Subcutaneous adipose tissue (tissue), 4 donors: ENCODE measurements around the gene ATF6. TPM values are rescaled to one million over a fixed set of nuclear protein-coding genes. Genes with fewer than 3 reads are reported as not detected.

Experiments used
- total RNA-seq, 4 donors: library from RNA; depleted of rRNA; stranded (reverse); fragments of >200 nt; gene quantifications; one replicate each; pipeline ENCODE4 v1.1.0, GENCODE V29; 2016
- TF ChIP-seq, protein P1 (sequence below): fragments of 450-650 bp; IDR thresholded peaks from one replicate; pipeline ENCODE4 v1.5.1; 2016; ENCODE audit warnings: low read depth, mild to moderate bottlenecking, control low read depth, antibody characterized with exemption, moderate library complexity

ATF6 gene
- total RNA-seq, 4 donors from 2014 or later = 22.0 to 48.9 (median 30.4) TPM

DNA sequence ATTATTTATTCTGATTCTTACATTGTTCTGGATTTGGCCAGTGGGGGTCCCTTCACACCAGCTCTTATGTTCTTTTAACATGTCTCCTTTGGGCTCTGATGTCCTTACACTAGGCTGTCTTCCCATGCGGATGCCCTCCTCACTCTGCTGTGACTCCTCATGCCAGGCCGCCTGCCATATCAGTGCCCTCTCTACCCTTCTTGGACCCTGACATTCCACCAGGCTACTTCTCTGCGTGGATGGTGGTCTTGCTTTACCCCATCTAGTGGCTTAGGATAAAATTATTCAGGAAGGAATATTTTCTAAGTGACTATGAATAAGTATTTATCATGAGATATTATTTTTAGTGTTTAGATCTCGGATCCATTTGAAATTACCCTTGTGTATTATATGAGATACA lies 21.2 kb downstream of the ATF6 start:
- TF ChIP-seq, protein P1, sequence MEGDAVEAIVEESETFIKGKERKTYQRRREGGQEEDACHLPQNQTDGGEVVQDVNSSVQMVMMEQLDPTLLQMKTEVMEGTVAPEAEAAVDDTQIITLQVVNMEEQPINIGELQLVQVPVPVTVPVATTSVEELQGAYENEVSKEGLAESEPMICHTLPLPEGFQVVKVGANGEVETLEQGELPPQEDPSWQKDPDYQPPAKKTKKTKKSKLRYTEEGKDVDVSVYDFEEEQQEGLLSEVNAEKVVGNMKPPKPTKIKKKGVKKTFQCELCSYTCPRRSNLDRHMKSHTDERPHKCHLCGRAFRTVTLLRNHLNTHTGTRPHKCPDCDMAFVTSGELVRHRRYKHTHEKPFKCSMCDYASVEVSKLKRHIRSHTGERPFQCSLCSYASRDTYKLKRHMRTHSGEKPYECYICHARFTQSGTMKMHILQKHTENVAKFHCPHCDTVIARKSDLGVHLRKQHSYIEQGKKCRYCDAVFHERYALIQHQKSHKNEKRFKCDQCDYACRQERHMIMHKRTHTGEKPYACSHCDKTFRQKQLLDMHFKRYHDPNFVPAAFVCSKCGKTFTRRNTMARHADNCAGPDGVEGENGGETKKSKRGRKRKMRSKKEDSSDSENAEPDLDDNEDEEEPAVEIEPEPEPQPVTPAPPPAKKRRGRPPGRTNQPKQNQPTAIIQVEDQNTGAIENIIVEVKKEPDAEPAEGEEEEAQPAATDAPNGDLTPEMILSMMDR = no peak

DNA sequence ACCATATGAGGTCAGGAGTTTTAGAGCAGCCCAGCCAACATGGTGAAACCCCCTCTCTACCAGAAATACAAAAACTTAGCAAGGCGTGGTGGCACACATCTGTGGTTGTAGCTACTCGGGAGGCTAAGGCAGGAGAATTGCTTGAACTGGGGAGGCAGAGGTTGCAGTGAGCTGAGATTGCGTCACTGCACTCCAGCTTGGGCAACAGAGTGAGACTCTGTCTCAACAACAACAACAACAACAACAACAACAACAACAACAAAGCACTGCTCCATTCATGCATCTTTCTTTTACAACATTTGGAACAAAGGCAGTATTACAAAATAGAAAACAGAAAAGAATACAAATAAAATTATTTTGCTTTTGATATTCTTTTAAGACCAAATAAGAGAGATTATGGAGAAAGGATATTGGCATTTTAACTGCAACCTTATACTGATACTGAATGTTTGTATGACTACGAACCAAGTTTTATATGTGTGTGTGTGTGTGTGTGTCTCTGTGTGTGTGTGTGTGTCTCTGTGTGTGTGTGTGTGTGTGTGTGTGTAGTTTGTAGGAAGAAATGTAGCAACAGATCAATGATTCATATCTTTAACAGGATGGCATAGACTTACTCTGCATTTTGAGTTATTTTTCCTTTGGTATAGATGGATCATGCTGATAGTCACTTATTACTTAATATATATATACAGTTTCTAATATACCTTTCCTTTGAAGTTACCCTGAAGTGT lies 24.6 kb downstream of the ATF6 start:
- TF ChIP-seq, protein P1 = no peak

DNA sequence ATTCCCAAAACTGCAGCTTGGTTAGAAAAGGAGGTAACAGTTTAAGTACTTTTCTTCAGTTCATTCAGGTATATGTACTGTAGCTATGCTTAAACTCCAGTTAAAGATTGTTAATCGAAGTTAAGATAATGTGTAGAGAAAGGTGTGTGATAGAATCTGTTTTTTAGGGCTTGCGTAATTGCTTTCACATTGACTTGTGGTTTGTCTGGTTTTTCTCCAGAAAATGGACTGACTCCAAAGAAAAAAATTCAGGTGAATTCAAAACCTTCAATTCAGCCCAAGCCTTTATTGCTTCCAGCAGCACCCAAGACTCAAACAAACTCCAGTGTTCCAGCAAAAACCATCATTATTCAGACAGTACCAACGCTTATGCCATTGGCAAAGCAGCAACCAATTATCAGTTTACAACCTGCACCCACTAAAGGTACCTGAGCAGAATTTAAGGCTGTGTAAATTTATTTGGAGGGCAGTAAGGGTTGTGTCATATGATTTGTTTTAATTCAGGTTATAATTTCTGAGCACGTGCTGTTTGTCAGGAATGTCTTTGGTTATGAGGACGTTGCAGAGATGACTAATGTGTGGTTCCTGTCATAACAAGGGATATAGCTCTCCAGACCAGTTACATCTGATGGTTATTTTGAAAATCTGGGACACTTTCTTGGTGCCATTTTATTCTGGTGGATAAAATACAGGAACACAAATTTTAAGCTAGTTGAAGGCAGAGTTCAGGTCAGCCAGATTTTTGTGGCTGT lies 26.0 kb downstream of the ATF6 start:
- TF ChIP-seq, protein P1 = no peak

DNA sequence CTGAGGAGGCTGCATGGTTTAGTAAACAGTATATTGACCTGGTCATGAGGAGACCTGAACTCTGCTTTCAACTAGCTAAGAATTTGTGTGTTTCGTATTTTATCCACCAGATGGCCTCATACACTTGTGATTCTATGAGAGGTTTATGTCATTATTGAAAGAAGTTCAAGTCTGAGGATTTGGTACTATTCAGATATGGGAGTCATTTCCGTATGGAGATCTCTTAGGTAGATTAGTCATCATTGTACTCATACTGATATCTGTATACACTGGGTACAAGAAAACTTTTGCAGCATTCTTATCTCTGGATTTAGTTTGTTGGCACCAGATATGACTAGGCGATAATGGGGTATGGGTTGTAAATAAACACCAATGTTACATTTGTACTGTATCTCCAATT lies 26.6 kb downstream of the ATF6 start:
- TF ChIP-seq, protein P1 = no peak

DNA sequence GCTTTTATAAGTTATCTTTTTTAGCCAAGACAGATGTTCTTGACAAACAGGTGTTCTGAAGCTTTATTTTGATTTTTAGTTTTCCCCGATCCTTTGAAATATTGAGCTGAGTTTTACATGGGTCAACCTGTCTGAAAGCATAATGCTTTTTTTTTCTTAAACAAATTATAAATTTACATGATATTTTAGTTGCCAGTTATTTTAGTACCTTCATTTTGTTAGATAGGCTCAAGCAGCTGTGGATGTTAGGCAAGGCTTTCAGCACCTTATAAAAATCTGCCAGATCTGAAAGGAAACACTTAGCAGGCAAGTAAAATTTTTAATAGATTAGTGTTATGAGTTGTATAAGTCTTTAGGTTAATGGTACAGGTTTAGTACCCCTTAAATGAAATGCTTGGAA lies 33.7 kb downstream of the ATF6 start:
- TF ChIP-seq, protein P1 = no peak

DNA sequence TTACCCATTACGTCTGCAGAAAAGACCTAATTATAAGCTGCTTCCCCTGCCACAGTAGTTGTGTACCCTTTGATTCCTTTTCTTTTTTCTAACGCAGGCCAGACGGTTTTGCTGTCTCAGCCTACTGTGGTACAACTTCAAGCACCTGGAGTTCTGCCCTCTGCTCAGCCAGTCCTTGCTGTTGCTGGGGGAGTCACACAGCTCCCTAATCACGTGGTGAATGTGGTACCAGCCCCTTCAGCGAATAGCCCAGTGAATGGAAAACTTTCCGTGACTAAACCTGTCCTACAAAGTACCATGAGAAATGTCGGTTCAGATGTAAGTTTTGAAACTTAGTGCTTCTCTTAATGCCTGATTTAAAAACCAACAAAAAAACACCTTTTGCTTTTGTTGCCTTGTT lies 35.8 kb downstream of the ATF6 start:
- TF ChIP-seq, protein P1 = no peak

DNA sequence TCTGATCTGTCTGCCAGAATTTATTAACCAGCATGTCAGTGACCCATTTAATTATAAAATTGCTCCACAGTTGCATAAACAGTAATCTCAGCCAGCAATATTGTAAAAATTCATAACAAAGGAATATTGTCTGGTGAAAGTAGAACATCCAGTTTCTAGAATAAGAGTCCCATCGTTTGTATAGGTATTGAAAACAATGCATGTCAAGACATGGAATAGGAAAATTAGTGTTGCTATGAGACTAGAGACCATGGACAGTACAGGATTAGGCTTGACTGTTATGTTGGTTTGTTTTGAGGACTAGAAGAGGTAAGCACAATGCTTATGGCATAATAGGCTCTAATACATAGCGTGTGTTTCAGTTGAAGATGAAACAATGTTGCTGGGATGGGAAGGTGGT lies 37.1 kb downstream of the ATF6 start:
- TF ChIP-seq, protein P1 = no peak
